Measurements from ENCODE around the gene FLT1. TPM values are rescaled to one million over a fixed set of nuclear protein-coding genes. Genes with fewer than 3 reads are reported as not detected.

Gene FLT1
- total and polyA plus RNA-seq, 2 of the 13 experiments (the other 11 are each of a cell fraction or from before 2014, with no cell fraction given): 0.02 TPM; not detected in 1

DNA sequence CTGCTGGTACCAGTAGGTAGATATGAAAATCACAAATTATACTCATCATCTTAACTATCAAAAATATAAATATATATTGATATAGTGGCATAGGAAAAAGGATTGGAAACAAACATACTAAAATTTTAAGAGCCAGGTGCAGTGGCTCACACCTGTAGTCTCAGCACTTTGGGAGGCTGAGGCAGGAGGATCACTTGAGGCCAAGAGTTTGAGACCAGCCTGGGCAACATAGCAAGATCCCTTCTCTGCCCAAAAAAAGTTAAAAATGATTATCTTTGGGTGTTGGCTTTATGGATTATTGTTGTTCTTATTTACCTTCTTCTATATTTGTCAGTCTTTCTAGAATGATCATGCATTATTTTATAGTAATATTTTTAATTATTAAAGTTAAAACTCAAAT is 53.4 kb downstream of the FLT1 start:
- Histone ChIP-seq H3K36me3 (replicated peaks in 1 of 2; ENCODE audit: control insufficient read depth in 1 of 2, insufficient read depth in 2 of 2, low read length in 2 of 2) (no peaks in the 10 kb centered on the region), H3K79me2 (ENCODE audit: insufficient read depth, low read length) (no peaks in the 10 kb centered on the region), H3K4me3 (replicated peaks in 1 of 3; ENCODE audit: insufficient read depth in 1 of 3, low read depth in 2 of 3, low read length in 3 of 3) (no peak overlapping the region), H3K4me1 (ENCODE audit: insufficient read depth, low read length) (no peaks in the 10 kb centered on the region), H3K9ac (ENCODE audit: insufficient read depth, low read depth, low read length) (no peak overlapping the region), H4K20me1 (ENCODE audit: insufficient read depth, low read length) (no peaks in the 10 kb centered on the region), H3K4me2 (ENCODE audit: low read depth, low read length) (no peak overlapping the region), H3K9me3 (ENCODE audit: low read length) (peaks cover 4% of the 10 kb centered on the region; the same call in 1 of the 2 replicates), H2AFZ (ENCODE audit: low read length) (no peak overlapping the region), H3K27ac (ENCODE audit: extremely low read length, insufficient read depth, low read length) (no peak overlapping the region), H3K27me3 (ENCODE audit: control insufficient read depth in 1 of 2, insufficient read depth in 2 of 2, low read length in 2 of 2) (peaks cover 0 to 8% of the 10 kb centered on the region in 2 experiments; a peak in 1 of 5 replicates)
- FAIRE-seq (no peak), ATAC-seq (no peak), DNase-seq (ENCODE audit: low spot score) (no peak)
- CTCF ChIA-PET (ENCODE audit: low intra/inter-chr PET ratio, low total read pairs): no interaction called here
- in situ Hi-C loops (cut with HindIII; ENCODE audit: extremely low pct_ligation_motif_present, low pct_unique_long_range_greater_than_20kb) (no loop called here), intact Hi-C loops (cut with micrococcal nuclease; ENCODE audit: unreplicated experiment) (no loop called here)
- no TSS peak for BruUV-seq (replicated peaks)
- POLR2A ChIA-PET: no interaction called here
- TF ChIP-seq ZFP37 (CRISPR knock-in tag; IDR thresholded peaks at IDR 0.05; ENCODE audit: borderline replicate concordance) (no peak), ZNF552 (CRISPR knock-in tag; IDR thresholded peaks at IDR 0.05; ENCODE audit: borderline replicate concordance) (no peak), ZSCAN20 (CRISPR knock-in tag; IDR thresholded peaks at IDR 0.05; ENCODE audit: borderline replicate concordance) (no peak), RARA (CRISPR knock-in tag; IDR thresholded peaks at IDR 0.05) (no peak), ATAD3A (CRISPR knock-in tag; IDR thresholded peaks at IDR 0.05) (no peak), NR2F2 (IDR thresholded peaks at IDR 0.05; ENCODE audit: borderline replicate concordance, low read depth) (no peak), GATA4 (IDR thresholded peaks at IDR 0.05; ENCODE audit: borderline replicate concordance, low read depth) (no peak), ZNF326 (CRISPR knock-in tag; IDR thresholded peaks at IDR 0.05; ENCODE audit: borderline replicate concordance) (no peak), KDM6A (CRISPR knock-in tag; IDR thresholded peaks at IDR 0.05; ENCODE audit: low read depth) (no peak), ZNF431 (CRISPR knock-in tag; IDR thresholded peaks at IDR 0.05; ENCODE audit: borderline replicate concordance, low read depth) (no peak), PITX1 (CRISPR knock-in tag; IDR thresholded peaks at IDR 0.05) (no peak), ZNF296 (CRISPR knock-in tag; conservative IDR thresholded peaks at IDR 0.05) (no peak), SIX1 (CRISPR knock-in tag; IDR thresholded peaks at IDR 0.05; ENCODE audit: borderline replicate concordance) (no peak)
- TF ChIP-seq, protein P1, sequence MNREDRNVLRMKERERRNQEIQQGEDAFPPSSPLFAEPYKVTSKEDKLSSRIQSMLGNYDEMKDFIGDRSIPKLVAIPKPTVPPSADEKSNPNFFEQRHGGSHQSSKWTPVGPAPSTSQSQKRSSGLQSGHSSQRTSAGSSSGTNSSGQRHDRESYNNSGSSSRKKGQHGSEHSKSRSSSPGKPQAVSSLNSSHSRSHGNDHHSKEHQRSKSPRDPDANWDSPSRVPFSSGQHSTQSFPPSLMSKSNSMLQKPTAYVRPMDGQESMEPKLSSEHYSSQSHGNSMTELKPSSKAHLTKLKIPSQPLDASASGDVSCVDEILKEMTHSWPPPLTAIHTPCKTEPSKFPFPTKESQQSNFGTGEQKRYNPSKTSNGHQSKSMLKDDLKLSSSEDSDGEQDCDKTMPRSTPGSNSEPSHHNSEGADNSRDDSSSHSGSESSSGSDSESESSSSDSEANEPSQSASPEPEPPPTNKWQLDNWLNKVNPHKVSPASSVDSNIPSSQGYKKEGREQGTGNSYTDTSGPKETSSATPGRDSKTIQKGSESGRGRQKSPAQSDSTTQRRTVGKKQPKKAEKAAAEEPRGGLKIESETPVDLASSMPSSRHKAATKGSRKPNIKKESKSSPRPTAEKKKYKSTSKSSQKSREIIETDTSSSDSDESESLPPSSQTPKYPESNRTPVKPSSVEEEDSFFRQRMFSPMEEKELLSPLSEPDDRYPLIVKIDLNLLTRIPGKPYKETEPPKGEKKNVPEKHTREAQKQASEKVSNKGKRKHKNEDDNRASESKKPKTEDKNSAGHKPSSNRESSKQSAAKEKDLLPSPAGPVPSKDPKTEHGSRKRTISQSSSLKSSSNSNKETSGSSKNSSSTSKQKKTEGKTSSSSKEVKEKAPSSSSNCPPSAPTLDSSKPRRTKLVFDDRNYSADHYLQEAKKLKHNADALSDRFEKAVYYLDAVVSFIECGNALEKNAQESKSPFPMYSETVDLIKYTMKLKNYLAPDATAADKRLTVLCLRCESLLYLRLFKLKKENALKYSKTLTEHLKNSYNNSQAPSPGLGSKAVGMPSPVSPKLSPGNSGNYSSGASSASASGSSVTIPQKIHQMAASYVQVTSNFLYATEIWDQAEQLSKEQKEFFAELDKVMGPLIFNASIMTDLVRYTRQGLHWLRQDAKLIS (CRISPR knock-in tag; IDR thresholded peaks at IDR 0.05): no peak
- TF ChIP-seq, protein P2, sequence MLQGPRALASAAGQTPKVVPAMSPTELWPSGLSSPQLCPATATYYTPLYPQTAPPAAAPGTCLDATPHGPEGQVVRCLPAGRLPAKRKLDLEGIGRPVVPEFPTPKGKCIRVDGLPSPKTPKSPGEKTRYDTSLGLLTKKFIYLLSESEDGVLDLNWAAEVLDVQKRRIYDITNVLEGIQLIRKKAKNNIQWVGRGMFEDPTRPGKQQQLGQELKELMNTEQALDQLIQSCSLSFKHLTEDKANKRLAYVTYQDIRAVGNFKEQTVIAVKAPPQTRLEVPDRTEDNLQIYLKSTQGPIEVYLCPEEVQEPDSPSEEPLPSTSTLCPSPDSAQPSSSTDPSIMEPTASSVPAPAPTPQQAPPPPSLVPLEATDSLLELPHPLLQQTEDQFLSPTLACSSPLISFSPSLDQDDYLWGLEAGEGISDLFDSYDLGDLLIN (CRISPR knock-in tag; IDR thresholded peaks at IDR 0.05; ENCODE audit: borderline replicate concordance): no peak
- TF ChIP-seq, protein P3, sequence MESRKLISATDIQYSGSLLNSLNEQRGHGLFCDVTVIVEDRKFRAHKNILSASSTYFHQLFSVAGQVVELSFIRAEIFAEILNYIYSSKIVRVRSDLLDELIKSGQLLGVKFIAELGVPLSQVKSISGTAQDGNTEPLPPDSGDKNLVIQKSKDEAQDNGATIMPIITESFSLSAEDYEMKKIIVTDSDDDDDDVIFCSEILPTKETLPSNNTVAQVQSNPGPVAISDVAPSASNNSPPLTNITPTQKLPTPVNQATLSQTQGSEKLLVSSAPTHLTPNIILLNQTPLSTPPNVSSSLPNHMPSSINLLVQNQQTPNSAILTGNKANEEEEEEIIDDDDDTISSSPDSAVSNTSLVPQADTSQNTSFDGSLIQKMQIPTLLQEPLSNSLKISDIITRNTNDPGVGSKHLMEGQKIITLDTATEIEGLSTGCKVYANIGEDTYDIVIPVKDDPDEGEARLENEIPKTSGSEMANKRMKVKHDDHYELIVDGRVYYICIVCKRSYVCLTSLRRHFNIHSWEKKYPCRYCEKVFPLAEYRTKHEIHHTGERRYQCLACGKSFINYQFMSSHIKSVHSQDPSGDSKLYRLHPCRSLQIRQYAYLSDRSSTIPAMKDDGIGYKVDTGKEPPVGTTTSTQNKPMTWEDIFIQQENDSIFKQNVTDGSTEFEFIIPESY (CRISPR knock-in tag; IDR thresholded peaks at IDR 0.05): no peak
- TF ChIP-seq, protein P4, sequence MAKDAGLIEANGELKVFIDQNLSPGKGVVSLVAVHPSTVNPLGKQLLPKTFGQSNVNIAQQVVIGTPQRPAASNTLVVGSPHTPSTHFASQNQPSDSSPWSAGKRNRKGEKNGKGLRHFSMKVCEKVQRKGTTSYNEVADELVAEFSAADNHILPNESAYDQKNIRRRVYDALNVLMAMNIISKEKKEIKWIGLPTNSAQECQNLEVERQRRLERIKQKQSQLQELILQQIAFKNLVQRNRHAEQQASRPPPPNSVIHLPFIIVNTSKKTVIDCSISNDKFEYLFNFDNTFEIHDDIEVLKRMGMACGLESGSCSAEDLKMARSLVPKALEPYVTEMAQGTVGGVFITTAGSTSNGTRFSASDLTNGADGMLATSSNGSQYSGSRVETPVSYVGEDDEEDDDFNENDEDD (CRISPR knock-in tag; IDR thresholded peaks at IDR 0.05; ENCODE audit: borderline replicate concordance): no peak
